Measurements from ENCODE around the gene ERCC4.
"Not testable (repeated sequence)": the region's sequence is repeated elsewhere in the genome, so short reads cannot be mapped to it uniquely, and the experiment has no call there.

ERCC4 gene

GRCh38 chr16:13919683-13920509 lies at the start of gene ERCC4:
TSS of gene ERCC4 (plus strand) at chr16:13920154. CDS start at chr16:13920166, 12 bp downstream.
- DNase-seq, result peak; percentile 99

GRCh38 chr16:13873835-13874438 lies 46.0 kb upstream of the ERCC4 start:
- DNase-seq, result no peak

GRCh38 chr16:13875614-13876284 lies 44.2 kb upstream of the ERCC4 start:
- no peak for DNase-seq

- no peak for DNase-seq
Observed at GRCh38 chr16:13883276-13883675, 36.7 kb upstream of the ERCC4 start.

GRCh38 chr16:13883881-13884280 lies 36.1 kb upstream of the ERCC4 start:
- DNase-seq, result no peak

DNA sequence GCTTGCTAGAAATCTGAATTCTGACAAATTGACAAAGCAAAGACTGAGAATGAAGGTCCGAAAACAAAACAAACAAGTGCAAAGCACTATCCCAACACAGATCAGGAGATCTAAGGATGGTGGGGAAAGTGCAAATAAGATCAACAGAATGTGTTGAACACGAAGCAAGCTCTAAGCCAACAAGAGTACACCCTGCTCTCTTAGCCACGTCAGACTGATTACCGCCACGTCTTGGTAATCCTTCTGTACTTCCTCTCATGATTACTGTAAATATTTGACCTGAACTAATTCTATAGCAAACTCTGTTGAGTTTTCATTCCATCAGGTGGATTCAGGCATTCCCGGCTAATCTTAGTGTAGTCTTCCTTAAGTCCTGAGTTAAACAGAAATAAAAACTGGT lies 34.3 kb upstream of the ERCC4 start:
- no peak for DNase-seq

GRCh38 chr16:13886608-13887007 lies 33.3 kb upstream of the ERCC4 start:
- no peak for DNase-seq

GRCh38 chr16:13889323-13889722 lies 30.6 kb upstream of the ERCC4 start:
- not testable (repeated sequence) for DNase-seq

DNA sequence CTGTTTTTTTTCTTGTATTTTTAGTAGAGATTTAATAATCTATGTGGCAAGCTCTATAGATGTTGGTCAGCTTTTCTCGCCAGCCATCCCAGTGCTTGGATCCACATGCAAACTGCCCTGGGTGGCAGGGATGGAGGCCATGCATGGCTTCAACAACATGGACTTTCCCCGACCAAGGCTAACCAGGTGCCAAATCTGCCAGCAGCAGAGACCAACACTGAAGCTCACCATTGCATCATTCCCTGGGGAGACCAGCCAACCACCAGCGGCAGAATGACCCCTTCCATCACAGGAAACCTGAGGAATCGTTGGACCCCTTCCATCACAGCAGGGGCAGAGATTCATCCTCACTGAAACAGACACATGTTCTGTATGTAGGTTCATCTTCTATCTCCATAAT lies 27.7 kb upstream of the ERCC4 start:
- no peak for DNase-seq

- no peak for DNase-seq
Observed at GRCh38 chr16:13895516-13895915, 24.4 kb upstream of the ERCC4 start.

DNA sequence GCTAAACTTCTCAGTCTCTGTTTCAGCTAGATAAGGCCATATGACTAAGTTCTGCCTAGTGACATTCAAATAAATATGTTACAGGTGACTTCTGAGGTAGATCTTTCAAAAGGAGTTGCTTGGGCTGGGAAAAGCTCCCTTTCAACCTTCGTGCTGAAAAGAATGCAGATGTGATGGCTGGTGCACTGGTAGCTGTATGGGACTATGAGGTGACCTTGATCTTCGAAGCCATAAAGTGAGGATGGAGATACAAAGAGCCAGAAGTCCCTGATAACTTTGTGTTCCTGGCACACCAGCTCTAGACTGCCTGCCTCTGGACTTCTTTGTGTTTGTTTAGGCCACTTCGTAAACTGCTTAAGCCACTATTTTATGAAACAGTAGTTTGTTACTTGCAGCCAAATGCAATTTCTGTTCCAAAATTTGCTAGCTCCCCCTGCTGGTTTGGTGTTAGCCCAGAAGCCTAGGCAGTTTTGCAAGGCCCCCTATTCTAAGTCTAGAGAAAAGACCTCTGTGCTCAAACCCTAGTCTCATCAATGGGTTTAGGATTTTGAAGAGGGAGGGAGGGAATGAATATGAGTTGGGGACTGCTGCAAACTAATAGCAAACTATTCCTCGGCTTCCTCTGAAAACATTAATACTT lies 23.3 kb upstream of the ERCC4 start:
- DNase-seq, result peak; percentile 9

- no peak for DNase-seq
Observed at GRCh38 chr16:13897806-13898205, 22.1 kb upstream of the ERCC4 start.

DNA sequence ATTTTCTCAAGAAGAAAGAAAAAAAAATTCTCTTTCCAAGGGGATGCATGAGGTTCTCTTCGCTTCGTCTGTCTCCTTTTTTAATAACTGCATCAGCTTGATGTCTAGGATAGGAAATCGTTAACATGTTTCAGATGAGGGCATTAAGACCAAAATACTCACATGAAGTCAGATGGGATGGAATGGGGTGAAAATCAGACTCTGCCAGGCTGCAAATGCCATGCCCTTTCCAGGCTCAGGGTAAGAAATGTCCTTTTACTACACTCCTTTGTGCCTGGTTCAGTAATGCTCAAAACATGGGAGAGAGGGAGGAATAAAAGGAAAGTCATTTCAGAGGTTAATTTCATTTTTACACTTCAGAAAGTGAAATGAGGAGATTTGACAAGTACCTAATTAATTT lies 21.7 kb upstream of the ERCC4 start:
- DNase-seq, result no peak

DNA sequence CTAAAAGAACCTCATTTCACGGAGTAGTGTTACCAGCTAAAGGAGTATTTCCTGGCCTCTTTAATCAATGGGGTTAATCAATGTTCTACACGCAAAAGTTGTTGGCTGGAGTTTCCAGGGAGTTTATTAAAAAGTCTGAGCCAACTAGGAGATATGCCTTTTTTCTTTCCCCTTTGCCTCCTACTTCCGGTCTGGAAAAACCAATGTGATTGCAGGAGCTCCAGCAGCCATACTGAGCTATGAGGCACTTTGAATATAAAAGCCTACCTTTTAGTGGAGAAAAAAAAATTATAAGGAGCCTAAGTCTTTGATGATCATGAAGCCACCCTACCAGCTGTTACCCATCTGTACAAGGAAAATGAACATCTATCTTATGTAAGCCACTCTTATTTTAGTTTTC lies 17.9 kb upstream of the ERCC4 start:
- no peak for DNase-seq

DNA sequence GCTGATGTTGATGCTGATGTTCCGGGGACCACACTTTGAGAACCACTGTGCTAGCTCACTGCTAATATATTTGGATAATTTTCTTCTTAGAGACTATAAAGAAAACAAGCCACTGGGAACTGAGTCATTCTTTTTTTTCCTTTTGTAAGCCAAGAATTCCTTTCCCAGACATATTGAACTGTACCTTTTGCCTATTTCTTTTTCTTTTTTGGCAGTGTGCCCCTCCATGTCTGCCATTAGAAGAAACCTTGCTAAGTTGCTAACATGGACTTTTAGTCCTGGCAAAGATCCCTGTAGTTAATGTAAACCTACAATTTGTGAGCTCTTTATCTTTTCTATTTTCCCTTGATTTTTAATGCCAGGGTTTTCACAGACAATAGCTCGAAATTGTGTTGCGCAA lies 17.3 kb upstream of the ERCC4 start:
- no peak for DNase-seq

GRCh38 chr16:13904179-13904691 lies 15.7 kb upstream of the ERCC4 start:
- no peak for DNase-seq

DNA sequence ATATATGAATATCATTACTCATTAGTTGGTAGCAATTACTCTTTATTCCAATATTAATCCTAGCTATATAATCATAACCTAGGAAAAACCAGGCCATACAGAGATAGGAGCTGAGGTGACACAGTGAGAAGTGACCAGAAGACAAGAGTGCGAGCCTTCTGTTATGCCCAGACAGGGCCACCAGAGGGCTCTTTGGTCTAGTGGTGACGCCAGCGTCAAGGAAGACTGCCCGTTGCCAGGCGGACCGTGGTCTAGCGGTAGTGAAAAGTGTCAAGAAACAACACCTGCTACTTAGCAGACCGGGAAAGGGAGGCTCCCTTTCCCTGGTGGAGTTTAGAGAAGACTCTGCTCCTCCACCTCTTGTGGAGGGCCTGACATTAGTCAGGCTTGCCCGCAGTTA lies 15.1 kb upstream of the ERCC4 start:
- peak; percentile 47 for DNase-seq

GRCh38 chr16:13906168-13907089 lies 13.5 kb upstream of the ERCC4 start:
- no peak for DNase-seq

GRCh38 chr16:13907431-13907830 lies 12.5 kb upstream of the ERCC4 start:
- DNase-seq, result no peak

DNA sequence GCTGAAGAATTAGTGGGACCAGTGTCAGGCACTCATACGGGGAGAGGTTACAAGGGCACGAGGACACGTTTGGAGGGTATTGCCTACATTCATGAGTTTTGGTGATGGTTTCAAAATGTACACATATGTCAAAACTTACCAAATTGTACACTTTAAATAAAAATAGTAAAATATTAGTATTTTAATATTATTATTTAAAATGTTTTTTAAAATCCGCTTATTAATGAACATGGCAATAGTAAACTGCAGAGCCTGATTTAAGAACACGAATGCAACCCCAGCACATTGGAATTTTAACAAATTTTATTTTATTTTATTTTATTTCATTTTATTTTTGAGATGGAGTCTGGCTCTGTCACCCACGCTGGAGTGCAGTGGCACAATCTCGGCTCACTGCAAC lies 10.9 kb upstream of the ERCC4 start:
- DNase-seq, result no peak

GRCh38 chr16:13909872-13910303 lies 10.1 kb upstream of the ERCC4 start:
- DNase-seq, result no peak

DNA sequence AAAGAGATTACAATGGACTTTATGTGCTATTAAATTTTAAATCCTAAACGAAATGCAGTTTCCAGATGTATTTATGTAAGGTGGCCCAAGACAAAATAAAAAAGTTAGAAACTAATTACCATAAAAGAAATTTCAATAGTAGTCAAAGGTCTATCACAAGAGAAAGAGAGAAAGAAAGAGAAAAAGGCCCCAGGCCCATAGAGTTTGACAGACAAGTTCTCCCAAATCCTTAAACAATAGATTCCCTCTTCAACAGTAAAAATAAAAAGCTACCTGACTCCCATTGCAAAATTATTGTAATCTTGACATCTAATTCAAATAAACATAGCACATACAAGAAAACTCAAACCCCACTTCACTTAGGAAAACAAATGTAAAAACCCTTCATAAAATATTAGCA lies 8.6 kb upstream of the ERCC4 start:
- DNase-seq, result no peak

Data from stimulated activated CD4-positive, alpha-beta T cell treated with anti-CD3 and anti-CD28 coated beads, Interleukin-15, amount 100 ng/mL, for 24 hours (primary cell).